Measurements from ENCODE around the gene LHFPL6. TPM values are rescaled to one million over a fixed set of nuclear protein-coding genes. Genes with fewer than 3 reads are reported as not detected.

LHFPL6 gene
- total and polyA plus RNA-seq, 8 donors = 50.5 to 113 (median 80.2) TPM

DNA sequence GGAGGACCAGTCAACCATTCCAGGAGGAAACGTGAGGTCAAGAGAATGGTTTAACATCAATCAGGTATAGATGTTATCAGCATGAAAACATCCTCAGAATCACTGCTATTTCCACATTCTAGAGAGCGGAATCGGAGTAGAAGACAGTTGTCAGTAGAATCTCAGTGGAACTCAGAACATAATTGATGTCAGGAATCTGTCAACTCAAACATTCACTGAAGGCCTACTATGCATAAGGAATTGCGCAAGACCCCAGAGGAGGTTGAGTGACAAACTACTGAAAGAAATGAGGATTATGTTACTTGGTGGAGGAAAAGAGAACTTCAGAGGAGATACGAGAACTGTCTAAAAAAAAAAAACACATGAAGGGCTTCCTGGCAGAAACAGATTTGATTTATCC, 97.8 kb downstream of the LHFPL6 start:
- Histone ChIP-seq H3K9me3 (no peaks in the 10 kb centered on the region), H3K36me3 (no peaks in the 10 kb centered on the region), H3K27ac (no peak overlapping the region), H3K4me3 (no peak overlapping the region), H3K27me3 (no peaks in the 10 kb centered on the region), H3K4me1 (no peaks in the 10 kb centered on the region)
- no peak for ATAC-seq
- TF ChIP-seq, protein P1, sequence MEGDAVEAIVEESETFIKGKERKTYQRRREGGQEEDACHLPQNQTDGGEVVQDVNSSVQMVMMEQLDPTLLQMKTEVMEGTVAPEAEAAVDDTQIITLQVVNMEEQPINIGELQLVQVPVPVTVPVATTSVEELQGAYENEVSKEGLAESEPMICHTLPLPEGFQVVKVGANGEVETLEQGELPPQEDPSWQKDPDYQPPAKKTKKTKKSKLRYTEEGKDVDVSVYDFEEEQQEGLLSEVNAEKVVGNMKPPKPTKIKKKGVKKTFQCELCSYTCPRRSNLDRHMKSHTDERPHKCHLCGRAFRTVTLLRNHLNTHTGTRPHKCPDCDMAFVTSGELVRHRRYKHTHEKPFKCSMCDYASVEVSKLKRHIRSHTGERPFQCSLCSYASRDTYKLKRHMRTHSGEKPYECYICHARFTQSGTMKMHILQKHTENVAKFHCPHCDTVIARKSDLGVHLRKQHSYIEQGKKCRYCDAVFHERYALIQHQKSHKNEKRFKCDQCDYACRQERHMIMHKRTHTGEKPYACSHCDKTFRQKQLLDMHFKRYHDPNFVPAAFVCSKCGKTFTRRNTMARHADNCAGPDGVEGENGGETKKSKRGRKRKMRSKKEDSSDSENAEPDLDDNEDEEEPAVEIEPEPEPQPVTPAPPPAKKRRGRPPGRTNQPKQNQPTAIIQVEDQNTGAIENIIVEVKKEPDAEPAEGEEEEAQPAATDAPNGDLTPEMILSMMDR (IDR thresholded peaks at IDR 0.05) = no peak
- no peak for DNase-seq
- intact Hi-C loops (cut with DNase I) = no loop called here

DNA sequence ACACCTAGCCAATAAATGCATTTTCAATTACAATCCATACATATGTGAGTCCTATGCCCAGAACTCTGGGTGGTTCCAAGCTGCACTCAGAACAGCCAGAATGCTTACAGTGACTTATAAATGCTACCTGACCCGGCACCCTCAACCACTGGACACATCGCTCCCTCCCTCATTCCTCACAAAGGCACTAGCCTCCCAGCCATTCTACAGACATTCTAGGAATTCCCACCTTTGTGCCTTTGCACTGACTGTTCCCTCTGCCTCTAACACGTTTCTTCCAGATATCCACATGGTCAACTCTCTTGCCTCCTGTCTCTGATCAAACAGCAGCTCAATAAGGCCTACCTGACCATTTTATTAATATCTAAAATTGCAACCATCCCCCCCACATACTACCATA, 99.9 kb downstream of the LHFPL6 start:
- Histone ChIP-seq H3K9me3 (no peaks in the 10 kb centered on the region), H3K27me3 (no peaks in the 10 kb centered on the region), H3K36me3 (no peaks in the 10 kb centered on the region), H3K4me3 (no peak overlapping the region), H3K27ac (no peak overlapping the region), H3K4me1 (no peaks in the 10 kb centered on the region)
- TF ChIP-seq, protein P1 (IDR thresholded peaks at IDR 0.05) = no peak
- ATAC-seq (no peak), DNase-seq (no peak)
- intact Hi-C loops (cut with DNase I) = no loop called here

DNA sequence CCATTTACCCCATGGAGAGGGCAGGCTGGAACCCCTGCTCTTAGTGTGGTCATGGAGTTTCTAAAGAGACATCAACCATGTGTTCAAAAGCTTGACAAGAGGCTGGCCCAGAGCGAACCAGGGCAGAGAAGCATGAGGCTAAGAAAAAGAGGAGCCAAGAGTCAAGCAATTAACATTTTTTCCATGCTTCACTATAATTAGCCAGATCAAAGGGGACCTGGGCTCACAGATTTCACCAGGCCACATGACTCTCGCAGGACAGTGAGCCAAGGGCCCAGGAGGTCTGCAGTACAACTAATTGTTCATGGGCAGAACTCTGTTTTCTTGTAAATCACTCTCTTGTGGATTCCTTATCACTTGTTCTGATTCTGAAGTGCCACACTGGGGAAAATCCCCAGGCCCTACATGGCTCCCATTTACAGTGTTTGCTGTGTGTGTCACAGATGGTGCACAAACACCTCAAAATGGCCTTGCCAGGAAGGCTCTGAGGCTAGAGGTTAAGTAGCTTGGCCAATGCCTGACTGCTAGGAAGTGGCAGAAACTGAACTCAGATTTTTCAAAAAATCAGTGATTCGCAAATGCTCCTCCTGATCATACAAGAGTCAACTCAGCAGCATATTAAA, 101.2 kb downstream of the LHFPL6 start:
- Histone ChIP-seq H3K4me1 (no peaks in the 10 kb centered on the region), H3K27me3 (no peaks in the 10 kb centered on the region), H3K27ac (no peak overlapping the region), H3K36me3 (no peaks in the 10 kb centered on the region), H3K4me3 (no peak overlapping the region), H3K9me3 (no peaks in the 10 kb centered on the region)
- ATAC-seq = peak; percentile 94
- DNase-seq = peak in 1 of 4 donors; percentile 61
- intact Hi-C loops (cut with DNase I) = no loop called here
- TF ChIP-seq, protein P1 (IDR thresholded peaks at IDR 0.05) = no peak

DNA sequence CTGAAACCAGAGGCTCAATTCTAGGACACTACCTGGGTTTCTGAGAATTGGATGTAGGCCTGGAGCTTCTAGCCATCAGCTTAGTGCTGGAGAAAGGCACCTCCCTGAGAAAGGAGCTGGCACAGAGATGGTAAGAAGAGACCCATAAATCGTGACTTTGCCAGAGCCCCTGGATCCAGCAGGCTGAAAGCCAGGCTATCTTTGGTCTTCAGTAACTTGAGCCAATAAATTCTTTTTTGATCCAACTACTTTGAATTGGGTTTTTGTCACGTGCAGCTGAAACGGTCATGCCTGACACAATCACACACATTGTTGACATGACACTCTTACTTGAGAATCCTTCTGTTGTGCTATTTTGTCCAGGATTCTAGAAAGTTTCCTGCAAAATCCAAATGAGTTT, 103.4 kb downstream of the LHFPL6 start:
- no peak overlapping the region for H3K27ac ChIP-seq
- ATAC-seq = no peak

DNA sequence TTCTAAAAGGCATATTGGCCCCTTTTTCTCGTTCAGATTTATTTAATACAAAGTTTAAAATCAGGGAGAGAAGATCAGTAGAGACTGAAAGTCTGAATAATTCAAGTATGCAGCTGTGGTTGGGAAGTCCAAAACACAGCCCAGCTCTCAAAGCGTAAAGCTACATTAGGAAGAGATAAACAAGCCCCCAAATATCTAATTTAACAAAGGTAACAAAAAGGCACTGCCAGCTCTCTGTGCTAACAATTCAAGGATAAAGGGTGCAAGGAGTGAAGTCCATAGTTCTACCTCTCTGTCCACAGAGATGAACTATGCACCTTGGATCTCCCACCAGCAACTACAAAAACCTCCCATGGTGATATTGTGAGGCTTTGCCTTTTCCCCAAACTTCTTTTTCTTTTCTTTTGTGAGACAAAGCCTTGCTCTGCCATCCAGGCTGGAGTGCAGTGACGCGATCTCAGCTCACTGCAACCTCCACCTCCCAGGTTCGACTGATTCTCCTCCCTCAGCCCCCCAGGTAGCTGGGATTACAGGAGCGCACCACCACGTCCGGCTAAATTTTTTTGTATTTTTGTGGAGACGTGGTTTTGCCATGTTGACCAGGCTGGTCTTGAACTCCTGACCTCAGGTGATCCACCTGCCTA, 104.4 kb downstream of the LHFPL6 start:
- Histone ChIP-seq H3K4me3 (no peak overlapping the region), H3K27me3 (no peaks in the 10 kb centered on the region), H3K36me3 (no peaks in the 10 kb centered on the region), H3K4me1 (no peaks in the 10 kb centered on the region), H3K9me3 (no peaks in the 10 kb centered on the region), H3K27ac (no peak overlapping the region)
- no peak for ATAC-seq
- TF ChIP-seq, protein P1 (IDR thresholded peaks at IDR 0.05) = no peak
- intact Hi-C loops (cut with DNase I) = no loop called here
- DNase-seq = no peak

More for the DNA sequence above, 103.4 kb downstream of the LHFPL6 start:
- H3K27me3 ChIP-seq = no peaks in the 10 kb centered on the region
- intact Hi-C loops (cut with DNase I) = no loop called here
- TF ChIP-seq, protein P1 (IDR thresholded peaks at IDR 0.05) = no peak
- no peak overlapping the region for H3K4me3 ChIP-seq
- H3K4me1 ChIP-seq = no peaks in the 10 kb centered on the region
- H3K36me3 ChIP-seq = no peaks in the 10 kb centered on the region
- DNase-seq = no peak
- H3K9me3 ChIP-seq = no peaks in the 10 kb centered on the region
